ENCODE results near the gene MBD5.

MBD5 gene

GRCh38 chr2:148554459-148555247 lies 533.8 kb downstream of the MBD5 start:
- no peak for DNase-seq

- no peak for DNase-seq
Observed at GRCh38 chr2:148555622-148556294, 534.9 kb downstream of the MBD5 start.

DNA sequence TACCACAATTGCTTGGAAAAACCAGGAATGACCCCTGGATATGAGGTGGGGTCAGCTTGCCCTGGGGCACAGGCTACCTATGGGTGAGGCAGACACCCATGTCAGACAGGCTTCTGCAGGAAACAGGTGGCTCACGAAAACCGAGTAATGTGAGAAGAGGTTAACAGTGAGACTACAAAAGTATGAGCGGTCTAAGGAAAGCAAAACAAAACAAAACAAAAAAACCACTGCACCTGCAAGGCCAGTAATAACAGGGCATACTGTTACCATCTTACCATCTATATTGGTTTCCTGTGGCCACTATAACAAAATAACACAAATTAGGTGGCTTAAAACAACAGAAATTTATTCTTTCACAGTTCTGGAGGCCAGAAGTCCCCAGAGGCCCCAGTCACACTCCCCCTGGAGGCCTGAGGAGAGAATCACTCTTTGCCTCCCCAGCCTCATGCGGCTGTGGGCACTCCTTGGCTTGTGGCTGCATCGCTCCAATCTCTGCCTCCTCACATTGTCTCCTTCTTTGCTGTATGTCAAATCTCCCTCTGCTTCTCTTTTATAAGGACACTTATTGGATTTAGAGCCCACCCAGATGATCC lies 537.0 kb downstream of the MBD5 start:
- no peak for DNase-seq

GRCh38 chr2:148560496-148560895 lies 539.6 kb downstream of the MBD5 start:
- no peak for DNase-seq

DNA sequence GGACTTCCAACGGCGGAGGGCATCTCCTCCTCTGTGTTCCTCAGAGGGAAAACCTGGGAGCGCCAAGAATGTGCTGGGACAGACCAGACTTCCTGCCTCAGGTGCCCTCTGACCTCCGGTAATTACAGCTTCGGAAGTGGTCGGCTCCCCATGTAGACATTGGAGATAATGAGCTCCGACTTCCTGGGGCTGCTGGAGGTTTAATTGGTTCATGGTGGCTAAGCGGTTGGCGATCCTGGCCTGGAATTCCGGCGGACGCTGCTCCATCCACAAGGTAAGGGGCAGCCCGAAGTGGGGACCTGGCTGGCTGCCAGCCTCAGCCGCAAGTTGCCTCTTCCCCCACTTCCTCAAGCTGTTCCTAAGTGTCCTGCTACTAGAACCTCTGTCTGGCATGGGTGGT lies 540.5 kb downstream of the MBD5 start:
- no peak for DNase-seq

GRCh38 chr2:148565272-148565894 lies 544.5 kb downstream of the MBD5 start:
- no peak for DNase-seq
